HT1080 (cell line): ENCODE results near the gene TLE1. TPM values are rescaled to one million over a fixed set of nuclear protein-coding genes. Genes with fewer than 3 reads are reported as not detected.
"Not testable (repeated sequence)": the region's sequence is repeated elsewhere in the genome, so short reads cannot be mapped to it uniquely, and the experiment has no call there.

Source experiments
- DNase-seq: peaks from one replicate; pipeline ENCODE4 v3.0.0-alpha.2; 2015; ENCODE audit warnings: low read depth
- total RNA-seq: library from RNA; depleted of rRNA; stranded (reverse); fragments of >200 nt; shearing (Covaris generic); gene quantifications from 2 replicates; pipeline ENCODE4 v1.2.3, GENCODE V29; 2014

Gene TLE1
- total RNA-seq, 1 experiment from 2014 or later, result 53.7 TPM

DNA sequence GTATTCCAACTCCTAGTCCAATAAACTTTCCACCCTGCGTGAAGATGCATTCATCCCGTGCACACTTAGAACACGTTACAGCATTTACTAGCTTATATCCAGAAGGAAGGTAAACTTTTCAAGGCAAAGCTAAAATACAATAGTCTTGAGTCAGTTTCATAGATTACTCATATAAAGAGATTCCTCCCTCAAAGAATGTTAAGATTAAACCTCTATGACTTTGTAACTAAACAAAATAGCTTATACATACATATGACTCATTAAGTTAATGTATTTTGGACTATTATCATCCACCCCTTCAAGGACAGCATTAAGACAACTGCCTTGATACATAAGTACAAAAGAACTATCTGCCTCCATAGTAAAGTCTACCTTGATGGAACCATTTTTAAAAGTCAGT lies 36.1 kb downstream of the TLE1 start:
- peak; percentile 16 for DNase-seq

DNA sequence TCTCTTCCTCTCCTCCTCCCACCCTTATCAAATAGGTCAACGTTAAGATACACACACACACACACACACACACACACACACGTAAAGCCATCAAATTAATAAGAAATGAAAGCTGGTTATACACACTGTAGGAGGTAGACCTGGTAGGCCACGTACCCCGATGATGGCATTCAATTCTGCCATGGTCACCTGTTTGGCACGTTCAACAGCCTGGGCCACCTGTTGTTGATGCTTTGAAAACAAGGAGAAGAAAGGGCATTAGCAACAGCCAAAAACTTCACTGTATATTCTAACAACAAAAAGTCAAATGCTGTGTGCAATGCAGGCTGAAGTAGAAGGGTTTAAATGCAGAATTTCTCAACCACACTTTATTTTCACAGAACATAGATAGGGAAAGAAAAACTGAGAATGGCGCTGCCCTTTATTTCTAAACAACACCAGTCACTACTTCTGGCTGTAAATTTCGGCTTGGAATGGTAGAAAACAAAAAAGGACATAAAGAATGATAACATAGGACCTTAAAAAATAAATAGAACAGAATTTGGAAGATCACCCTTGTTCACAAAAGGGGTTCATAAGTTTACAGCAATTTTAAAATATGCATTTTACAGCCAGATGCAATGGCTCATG lies 37.2 kb downstream of the TLE1 start:
- DNase-seq, result no peak

DNA sequence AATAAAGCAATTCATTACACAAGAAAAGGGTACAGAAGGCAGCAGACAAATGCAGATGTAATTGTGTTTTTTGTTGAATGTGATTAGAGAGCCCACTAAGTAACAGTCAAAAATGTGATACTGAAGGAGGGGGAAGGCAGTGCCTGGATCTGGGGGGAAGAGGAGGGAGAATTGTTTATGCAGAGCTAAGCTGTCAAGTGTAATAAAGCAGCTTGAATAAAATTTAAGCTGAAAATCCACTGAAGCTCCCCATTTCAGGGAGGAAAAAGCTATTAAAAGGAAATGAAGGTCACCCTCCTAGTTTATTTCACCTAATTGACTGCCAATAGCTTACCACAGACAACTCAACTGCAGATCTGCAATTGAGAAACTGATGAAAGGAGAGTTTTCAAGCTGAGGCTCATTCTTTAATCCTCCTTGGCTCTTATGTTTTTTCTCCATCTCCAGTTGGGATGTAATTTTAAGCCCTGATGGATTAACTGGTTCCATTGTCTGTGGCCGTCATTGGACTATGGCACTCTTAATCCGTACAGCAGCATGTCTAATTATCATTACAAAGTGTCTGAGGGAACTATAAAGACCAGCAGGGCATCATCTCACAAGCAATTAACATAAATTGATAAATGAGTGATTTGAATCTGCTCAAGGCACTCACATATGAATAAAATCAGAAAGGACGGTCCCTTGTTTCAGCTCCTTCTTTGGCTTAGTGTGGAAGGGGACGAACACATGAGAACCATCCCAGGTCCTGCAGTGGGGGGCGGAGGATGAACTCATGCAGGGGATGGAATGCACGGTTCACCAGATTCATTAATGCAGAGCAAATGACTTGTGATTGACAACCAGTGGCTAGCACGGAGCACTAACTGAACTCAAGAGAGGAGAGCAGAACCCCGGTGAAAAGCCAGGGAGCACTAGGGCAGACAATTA lies 38.5 kb downstream of the TLE1 start:
- DNase-seq, result no peak

DNA sequence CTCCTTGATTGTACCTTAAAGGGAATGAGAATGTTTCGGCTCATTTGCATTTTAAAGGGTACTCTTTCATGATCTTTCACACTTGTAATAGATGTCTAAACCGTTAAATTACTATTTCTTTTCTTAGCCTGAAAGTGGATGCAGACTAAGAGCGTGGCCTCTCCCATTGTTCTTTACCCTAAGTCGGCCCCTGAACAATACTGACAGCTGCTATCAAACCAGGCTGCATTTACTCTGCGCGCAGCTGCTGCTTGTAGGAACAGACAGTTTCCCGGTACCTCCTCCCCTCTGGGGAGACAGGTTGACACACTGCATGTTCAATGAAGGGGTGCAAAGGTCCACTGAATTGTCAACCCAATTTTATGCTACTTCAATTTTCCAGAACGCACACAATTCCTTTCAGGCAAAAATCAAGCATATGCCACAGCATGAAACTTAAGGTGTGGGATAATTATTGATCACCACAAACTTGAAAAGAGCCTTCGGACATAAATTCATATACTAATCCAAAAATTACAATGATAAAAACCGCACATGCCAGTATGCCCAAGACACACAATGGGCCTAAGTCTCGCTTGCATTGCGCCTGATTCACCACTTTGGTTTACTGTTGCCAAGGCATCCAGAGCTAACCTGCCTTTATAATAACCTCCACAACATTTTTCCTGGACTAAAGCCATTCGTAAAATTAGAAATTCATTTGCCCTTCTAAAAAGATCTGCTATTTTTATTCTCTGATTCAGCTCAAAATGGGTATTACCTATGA lies 39.7 kb downstream of the TLE1 start:
- no peak for DNase-seq

DNA sequence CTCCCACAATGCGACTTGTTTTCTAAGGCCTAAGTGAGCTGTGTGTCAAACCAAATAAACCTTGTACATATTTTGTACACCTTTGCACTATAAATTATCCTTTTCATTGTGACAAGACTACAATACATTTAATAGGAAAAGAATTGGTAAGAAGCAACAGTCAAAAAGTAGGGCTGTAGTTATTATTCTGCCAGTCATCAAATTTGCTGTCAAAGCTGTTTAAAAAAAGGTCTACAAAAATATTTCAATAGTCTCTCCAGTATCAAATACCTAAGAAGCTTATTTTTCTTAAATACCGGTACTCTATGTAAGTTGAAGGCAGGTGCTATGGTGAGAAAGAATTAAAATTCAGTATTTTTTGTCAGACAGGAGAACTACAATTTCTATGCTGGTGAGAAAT lies 40.5 kb downstream of the TLE1 start:
- DNase-seq, result no peak

DNA sequence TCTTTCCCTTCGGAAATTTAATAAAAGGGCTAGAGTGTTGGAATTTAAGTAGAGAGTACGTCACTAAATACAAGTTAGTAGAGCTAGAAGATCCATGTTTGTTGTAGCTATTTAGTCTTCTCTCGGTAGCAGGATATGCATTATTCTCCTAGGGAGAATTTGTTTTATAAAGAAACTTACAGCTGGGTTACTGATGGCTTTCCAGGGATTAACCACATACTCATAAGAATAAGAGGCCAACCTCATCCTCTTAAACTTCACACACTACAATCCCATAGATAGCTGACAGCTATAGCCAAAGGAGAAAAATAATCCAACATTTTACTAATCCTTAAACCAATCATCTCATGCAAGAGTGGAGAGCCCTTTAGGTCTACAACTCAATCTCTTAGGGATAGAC lies 43.0 kb downstream of the TLE1 start:
- DNase-seq, result no peak

- not testable (repeated sequence) for DNase-seq
Measured at GRCh38 chr9:81644513-81644912, 44.8 kb downstream of the TLE1 start.

- no peak for DNase-seq
Measured at GRCh38 chr9:81637276-81637675, 52.1 kb downstream of the TLE1 start.

DNA sequence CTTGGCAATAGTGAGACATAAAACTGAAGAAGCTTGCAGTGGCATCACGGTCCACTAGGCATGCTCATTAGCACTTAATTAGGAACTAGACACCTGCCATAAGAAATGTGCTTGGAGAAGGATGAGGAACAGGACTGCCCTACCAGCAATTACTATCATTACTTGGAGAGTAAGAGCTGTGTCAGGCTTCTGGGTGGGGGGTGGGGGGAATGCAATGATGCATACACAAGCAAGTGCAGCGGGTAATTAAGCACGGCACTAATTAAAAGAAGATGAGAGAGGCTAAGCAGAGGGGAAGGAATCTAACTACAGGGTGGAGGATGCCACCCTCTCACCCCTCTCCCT lies 53.1 kb downstream of the TLE1 start:
- DNase-seq, result no peak

DNA sequence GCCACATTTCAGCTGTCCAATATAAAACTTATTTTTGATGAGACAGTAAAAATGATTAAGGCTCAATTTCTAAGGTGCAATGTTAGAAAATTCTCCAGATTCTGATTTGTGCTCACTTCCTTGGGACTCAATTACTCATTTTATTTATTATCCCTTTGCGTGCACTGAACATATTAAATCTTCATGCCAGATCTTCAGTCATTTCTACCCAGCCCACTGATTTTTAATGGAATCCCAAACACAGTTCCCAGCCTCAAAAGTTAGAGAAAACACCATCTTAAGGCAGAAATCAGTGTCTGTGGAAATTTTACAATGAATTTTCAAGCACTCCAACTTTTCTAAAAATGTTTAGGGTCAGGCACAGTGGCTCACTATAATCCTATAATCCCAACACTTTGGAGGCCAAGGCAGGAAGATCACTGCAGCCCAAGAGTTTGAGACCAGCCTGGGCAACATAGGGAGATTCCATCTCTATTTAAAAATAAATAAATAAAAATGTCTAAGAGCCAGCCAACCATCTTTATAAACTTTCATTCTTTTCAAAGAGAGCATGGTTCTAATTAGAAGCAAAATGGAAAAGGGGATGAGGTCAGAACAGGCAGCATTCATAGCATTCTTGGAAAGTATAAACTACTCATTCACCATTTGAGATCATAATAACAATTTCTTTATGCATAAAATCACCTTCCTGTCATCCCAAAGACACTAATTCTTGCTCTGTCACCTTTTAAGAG lies 53.7 kb downstream of the TLE1 start:
- DNase-seq, result no peak

GRCh38 chr9:81634915-81635516 lies 54.3 kb downstream of the TLE1 start:
- DNase-seq, result no peak

DNA sequence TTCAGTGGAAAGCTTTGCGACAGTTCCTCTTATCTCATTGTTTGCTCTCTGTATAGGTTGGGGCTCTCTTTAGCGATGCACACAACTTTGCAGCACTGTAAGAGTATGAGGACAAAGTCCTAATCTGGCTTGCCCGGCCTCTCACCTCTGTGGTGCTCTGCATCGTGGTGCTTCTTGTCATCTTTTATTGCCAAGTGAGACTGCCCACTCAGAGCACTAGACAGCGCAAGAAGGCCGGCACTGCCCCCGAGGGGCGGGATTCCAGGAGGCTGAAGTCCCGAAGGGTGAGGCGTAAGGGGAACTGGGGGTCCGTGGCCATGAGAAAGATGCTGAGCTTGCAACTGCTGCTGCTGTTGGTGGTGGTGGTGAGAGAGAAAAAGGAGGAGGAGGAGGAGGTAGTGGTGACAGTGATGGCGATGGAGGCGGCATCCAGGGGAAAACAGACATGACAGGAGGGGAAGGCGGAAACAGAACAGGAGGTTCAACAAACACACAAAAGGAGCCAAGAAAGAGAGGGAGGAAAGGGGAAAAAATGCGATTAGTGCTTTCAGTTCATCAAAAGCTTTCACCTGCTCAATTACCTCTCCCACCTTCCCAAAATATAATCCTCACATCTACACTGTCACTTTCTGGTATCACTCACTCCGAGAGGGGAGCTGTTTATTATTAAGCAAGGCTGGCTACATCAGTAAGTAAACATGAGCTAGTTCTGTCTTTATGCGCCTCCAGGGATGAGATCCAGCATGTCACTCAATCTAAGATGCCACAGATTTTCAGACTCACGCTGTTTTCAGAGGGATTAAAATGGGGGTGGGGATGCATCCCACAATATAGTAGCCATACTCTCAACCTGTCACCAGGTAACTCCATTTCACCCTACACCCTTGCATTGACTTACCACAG lies 55.1 kb downstream of the TLE1 start:
- DNase-seq, result no peak

- DNase-seq, result no peak
Measured at GRCh38 chr9:81632599-81632998, 56.7 kb downstream of the TLE1 start.

DNA sequence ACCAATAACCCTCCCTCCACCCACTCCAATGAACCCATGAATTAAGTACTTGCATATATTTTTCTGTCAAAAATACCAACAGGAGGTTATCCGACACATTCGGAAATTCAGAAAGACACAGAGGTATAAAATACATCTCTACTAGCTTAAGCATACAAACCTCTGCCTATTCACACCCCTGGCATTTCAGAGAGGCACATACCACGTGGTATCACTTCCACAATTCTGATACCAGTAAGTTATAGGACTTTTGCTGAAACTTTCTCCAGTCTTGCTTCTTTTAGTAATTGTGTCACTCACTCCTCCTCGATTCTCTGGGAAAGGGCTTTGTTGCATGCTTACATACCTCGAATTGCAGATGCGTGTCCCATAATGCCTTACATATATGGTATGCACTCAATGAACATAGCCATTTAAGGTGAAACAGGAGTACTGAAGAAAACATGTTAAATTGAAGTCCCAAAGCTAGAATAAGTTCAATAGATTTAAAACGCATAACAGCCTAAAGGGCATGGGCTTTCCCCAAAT lies 58.1 kb downstream of the TLE1 start:
- DNase-seq, result no peak

DNA sequence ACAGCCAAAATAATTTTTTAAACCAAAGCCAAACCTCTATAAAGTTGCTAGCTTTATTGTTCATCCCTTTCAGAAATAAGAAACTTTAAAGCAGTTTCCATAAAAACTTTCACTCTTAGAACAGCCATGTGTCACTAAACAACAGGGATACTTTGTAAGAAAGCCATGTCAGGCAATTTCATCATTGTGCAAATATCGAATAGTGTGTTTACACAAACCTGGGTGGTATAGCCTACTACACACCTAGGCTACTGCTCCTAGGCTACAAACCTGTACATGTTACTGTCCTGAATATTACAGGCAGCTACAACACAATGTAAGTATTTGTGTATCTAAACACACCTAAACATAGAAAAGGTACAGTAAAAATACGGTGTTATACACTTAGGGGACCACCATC lies 59.9 kb downstream of the TLE1 start:
- no peak for DNase-seq

DNA sequence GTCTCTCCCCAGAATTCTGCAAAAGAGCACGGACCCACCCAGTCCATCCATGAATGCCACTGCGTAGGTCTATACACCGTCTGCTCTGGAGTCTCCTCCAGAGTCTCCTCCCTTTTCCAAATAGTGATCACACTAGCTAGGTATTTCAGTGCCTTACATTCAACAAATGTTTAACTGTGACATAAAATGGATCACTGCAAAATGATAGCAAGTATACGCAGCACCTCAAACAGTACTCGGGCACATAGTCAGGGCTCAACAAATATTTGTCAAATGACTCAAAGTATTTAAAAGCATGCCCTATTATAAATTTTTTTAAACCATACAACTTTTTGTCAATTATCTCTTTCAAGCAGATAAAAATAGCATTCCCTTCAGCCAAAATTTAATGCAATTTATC lies 60.5 kb downstream of the TLE1 start:
- no peak for DNase-seq

GRCh38 chr9:81627481-81627880 lies 61.9 kb downstream of the TLE1 start:
- DNase-seq, result no peak

GRCh38 chr9:81626511-81626910 lies 62.8 kb downstream of the TLE1 start:
- DNase-seq, result peak; percentile 60

- DNase-seq, result no peak
Measured at GRCh38 chr9:81625969-81626368, 63.4 kb downstream of the TLE1 start.

DNA sequence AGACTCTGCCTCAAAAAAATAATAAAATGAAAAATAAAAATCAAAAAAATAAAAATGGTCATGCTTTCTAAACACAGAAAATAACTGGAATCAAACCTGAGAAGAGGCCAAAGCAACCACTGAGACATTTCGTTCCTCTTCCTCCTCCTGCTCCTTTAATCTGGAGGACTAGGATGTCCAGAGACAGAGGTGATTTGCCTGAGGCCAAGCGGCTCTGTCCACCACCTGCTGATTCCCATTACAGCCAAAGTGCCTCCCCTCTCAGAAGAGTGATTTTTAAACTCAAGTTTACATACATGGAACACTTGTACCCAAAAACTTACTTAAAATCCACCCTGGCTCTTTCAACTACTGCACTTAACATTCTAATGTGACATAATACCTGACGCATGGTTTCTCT lies 65.6 kb downstream of the TLE1 start:
- no peak for DNase-seq
